ENCODE measurements around the gene DDX39B. TPM values are rescaled to one million over a fixed set of nuclear protein-coding genes. Genes with fewer than 3 reads are reported as not detected.

Gene DDX39B
- total RNA-seq, 2 experiments from 2014 or later = 483 to 498 TPM

- Mint-ChIP-seq H3K4me1 (ENCODE audit: low read depth) (peaks cover 19% of the 10 kb centered on the region), H3K9me3 (no peaks in the 10 kb centered on the region), H3K4me3 (no peak overlapping the region), H3K27ac (no peak overlapping the region), H3K27me3 (no peaks in the 10 kb centered on the region), H3K36me3 (ENCODE audit: low read depth) (peaks cover 94% of the 10 kb centered on the region)
- peaks cover 17% of the 10 kb centered on the region for H3K4me1 ChIP-seq (ENCODE audit: insufficient read depth, low read length)
- no peak for DNase-seq
- H3K9me3 ChIP-seq (ENCODE audit: control insufficient read depth in 1 of 2, insufficient read depth in 1 of 2, low read length in 2 of 2) = no peaks in the 10 kb centered on the region
- H3K27me3 ChIP-seq (ENCODE audit: control insufficient read depth in 1 of 2, insufficient read depth in 2 of 2, low read length in 2 of 2) = no peaks in the 10 kb centered on the region
- no peak overlapping the region for H3K27ac ChIP-seq (ENCODE audit: low read depth in 1 of 2, low read length in 2 of 2)
- H3K36me3 ChIP-seq (ENCODE audit: insufficient read depth, low read length) = peaks cover 95% of the 10 kb centered on the region
- ATAC-seq (ENCODE audit: poor library complexity) = no peak
- ChIA-PET CTCF (no interaction called here), POLR2A (interaction anchor here (1.8 kb wide), 1 partner anchor 36 kb away, joined by 4 read pairs; the partner anchor contains the start of gene MICB)
- intact Hi-C loops (cut with DNase I, micrococcal nuclease) = no loop called here
- TF ChIP-seq CTCF (IDR thresholded peaks at IDR 0.05) = no peak
- no peak overlapping the region for H3K4me3 ChIP-seq (ENCODE audit: low read length)
Measured at GRCh38 chr6:31534011-31534410, 7.8 kb downstream of the DDX39B start.

- no peak for TF ChIP-seq CTCF (IDR thresholded peaks at IDR 0.05)
- Histone ChIP-seq H3K9me3 (ENCODE audit: control insufficient read depth in 1 of 2, insufficient read depth in 1 of 2, low read length in 2 of 2) (no peaks in the 10 kb centered on the region), H3K36me3 (ENCODE audit: insufficient read depth, low read length) (peaks cover 89% of the 10 kb centered on the region), H3K4me1 (ENCODE audit: insufficient read depth, low read length) (peaks cover 12% of the 10 kb centered on the region), H3K4me3 (ENCODE audit: low read length) (no peak overlapping the region), H3K27ac (ENCODE audit: low read depth in 1 of 2, low read length in 2 of 2) (no peak overlapping the region), H3K27me3 (ENCODE audit: control insufficient read depth in 1 of 2, insufficient read depth in 2 of 2, low read length in 2 of 2) (no peaks in the 10 kb centered on the region)
- no peak overlapping the region for H3K27ac Mint-ChIP-seq
- ATAC-seq (ENCODE audit: poor library complexity) (no peak), DNase-seq (no peak)
- no peaks in the 10 kb centered on the region for H3K9me3 Mint-ChIP-seq
- CTCF ChIA-PET = no interaction called here
- no peaks in the 10 kb centered on the region for H3K27me3 Mint-ChIP-seq
- H3K4me1 Mint-ChIP-seq (ENCODE audit: low read depth) = peaks cover 14% of the 10 kb centered on the region
- no peak overlapping the region for H3K4me3 Mint-ChIP-seq
- intact Hi-C loops (cut with DNase I, micrococcal nuclease) = no loop called here
- POLR2A ChIA-PET = no interaction called here
- H3K36me3 Mint-ChIP-seq (ENCODE audit: low read depth) = peaks cover 93% of the 10 kb centered on the region
Measured at GRCh38 chr6:31533455-31533841, 8.4 kb downstream of the DDX39B start.

GRCh38 chr6:31532644-31533454 lies 9.0 kb downstream of the DDX39B start:
- H3K4me3 ChIP-seq (ENCODE audit: low read length) = no peak overlapping the region
- no peaks in the 10 kb centered on the region for H3K27me3 ChIP-seq (ENCODE audit: control insufficient read depth in 1 of 2, insufficient read depth in 2 of 2, low read length in 2 of 2)
- Mint-ChIP-seq H3K4me1 (ENCODE audit: low read depth) (peaks cover 11% of the 10 kb centered on the region), H3K4me3 (no peak overlapping the region), H3K36me3 (ENCODE audit: low read depth) (peaks cover 92% of the 10 kb centered on the region), H3K9me3 (no peaks in the 10 kb centered on the region), H3K27me3 (no peaks in the 10 kb centered on the region), H3K27ac (no peak overlapping the region)
- H3K36me3 ChIP-seq (ENCODE audit: insufficient read depth, low read length) = peaks cover 83% of the 10 kb centered on the region
- ChIA-PET CTCF (no interaction called here), POLR2A (interaction anchor here (1.2 to 1.9 kb wide), 2 partner anchors 8 to 38 kb away, joined by 6 read pairs; partner anchors contain the start of gene DDX39B)
- H3K9me3 ChIP-seq (ENCODE audit: control insufficient read depth in 1 of 2, insufficient read depth in 1 of 2, low read length in 2 of 2) = no peaks in the 10 kb centered on the region
- peaks cover 6% of the 10 kb centered on the region for H3K4me1 ChIP-seq (ENCODE audit: insufficient read depth, low read length)
- DNase-seq (no peak), ATAC-seq (ENCODE audit: poor library complexity) (no peak)
- intact Hi-C loops (cut with DNase I, micrococcal nuclease) = no loop called here
- no peak for TF ChIP-seq CTCF (IDR thresholded peaks at IDR 0.05)
- H3K27ac ChIP-seq (ENCODE audit: low read depth in 1 of 2, low read length in 2 of 2) = no peak overlapping the region

Measured in CD4-positive, alpha-beta T cell (primary cell).